ENCODE measurements around the gene INSL3. TPM values are rescaled to one million over a fixed set of nuclear protein-coding genes. Genes with fewer than 3 reads are reported as not detected.

The INSL3 gene
- total and polyA plus RNA-seq, 2 of the 8 experiments (the other 6 are each of a cell fraction or from before 2014, with no cell fraction given), result 0.41 to 1.5 TPM

- no peak overlapping the region for H2BK15ac ChIP-seq (ENCODE audit: low read length)
- H4K5ac ChIP-seq (ENCODE audit: insufficient read length, low read depth, low read length), result no peak overlapping the region
- no peak overlapping the region for H3K4me3 ChIP-seq (ENCODE audit: extremely low read depth in 1 of 4, insufficient read depth in 2 of 4, low read depth in 3 of 4, low read length in 4 of 4)
- H2BK120ac ChIP-seq (replicated peaks; ENCODE audit: low read depth, low read length), result no peak overlapping the region
- no peak for FAIRE-seq
- peaks cover 0 to 9% (median 7%) of the 10 kb centered on the region in 4 experiments; a peak in 6 of 7 replicates for H3K27me3 ChIP-seq (replicated peaks in 1 of 4; ENCODE audit: control insufficient read depth in 3 of 4, extremely low read depth in 1 of 4, insufficient read depth in 3 of 4, low read length in 3 of 4)
- DNase-seq (ENCODE audit: low read depth in 1 of 2, low spot score in 2 of 2), result no peak
- no peaks in the 10 kb centered on the region for H3K79me1 ChIP-seq (ENCODE audit: low read depth, low read length)
- no peaks in the 10 kb centered on the region for H3K79me2 ChIP-seq (ENCODE audit: control insufficient read depth in 1 of 2, insufficient read depth in 2 of 2, low read length in 2 of 2)
- H3K23ac ChIP-seq (ENCODE audit: insufficient read length), result no peak overlapping the region
- H3K4ac ChIP-seq (replicated peaks; ENCODE audit: insufficient read length, low read depth, low read length), result no peak overlapping the region
- 91% methylated on average over 1 of the region's 1 CpG; no CpG with 5 or more reads in 1 of the 2 experiments for WGBS, 2 experiments (ENCODE audit: extremely low coverage in 1 of 2, insufficient coverage in 1 of 2, insufficient read length in 1 of 2, insufficient replicate concordance in 2 of 2, low coverage in 1 of 2, low lambda C conversion rate in 2 of 2, missing lambda C conversion rate in 1 of 2)
- H2BK12ac ChIP-seq (ENCODE audit: low read depth, low read length), result no peak overlapping the region
- H2BK5ac ChIP-seq (ENCODE audit: low read depth, low read length), result no peak overlapping the region
- H3K9me3 ChIP-seq (ENCODE audit: insufficient read depth in 2 of 2, low read depth in 1 of 2, low read length in 1 of 2), result no peaks in the 10 kb centered on the region
- no peak overlapping the region for H4K8ac ChIP-seq (ENCODE audit: extremely low read depth, insufficient read depth, low read length)
- no peak overlapping the region for H3K56ac ChIP-seq (replicated peaks; ENCODE audit: insufficient read length, low read depth, low read length)
- TF ChIP-seq SAP30 (IDR thresholded peaks at IDR 0.05; ENCODE audit: insufficient read depth, insufficient replicate concordance, low read length), result no peak
- no peak for TF ChIP-seq TAF1 (IDR thresholded peaks at IDR 0.05; ENCODE audit: low read depth, low read length)
- no peak for TF ChIP-seq RBBP5 (IDR thresholded peaks at IDR 0.05; ENCODE audit: borderline replicate concordance, low read depth, low read length)
- TF ChIP-seq CEBPB (IDR thresholded peaks at IDR 0.05; ENCODE audit: low read depth, low read length), result no peak
- TF ChIP-seq SP4 (IDR thresholded peaks at IDR 0.05; ENCODE audit: low read length), result no peak
- TF ChIP-seq KDM1A (IDR thresholded peaks at IDR 0.05; ENCODE audit: borderline replicate concordance, low read length), result peak; percentile 91
- no peak for TF ChIP-seq CTCF (IDR thresholded peaks at IDR 0.05; ENCODE audit: control extremely low read depth in 1 of 3, insufficient read depth in 1 of 3, low read depth in 1 of 3, low read length in 3 of 3)
- TF ChIP-seq NANOG (IDR thresholded peaks at IDR 0.05; ENCODE audit: insufficient read depth, low read depth, low read length, poor library complexity, severe bottlenecking), result no peak
- no peak overlapping the region for H3K14ac ChIP-seq (ENCODE audit: insufficient read length)
- H4K91ac ChIP-seq (replicated peaks; ENCODE audit: insufficient read length, low read length), result no peak overlapping the region
- H2BK20ac ChIP-seq (ENCODE audit: low read length), result no peak overlapping the region
- H2AK5ac ChIP-seq (ENCODE audit: low read depth, low read length), result no peak overlapping the region
- H2AFZ ChIP-seq (ENCODE audit: low read length), result no peak overlapping the region
- H3K18ac ChIP-seq (ENCODE audit: extremely low read depth, low read length), result no peak overlapping the region
- H3K4me2 ChIP-seq (ENCODE audit: insufficient read depth in 1 of 2, low read depth in 2 of 2, low read length in 2 of 2), result no peak overlapping the region
- H4K20me1 ChIP-seq (replicated peaks in 1 of 2; ENCODE audit: control insufficient read depth in 1 of 2, insufficient read depth in 2 of 2, low read length in 2 of 2), result no peaks in the 10 kb centered on the region
- H3K4me1 ChIP-seq (replicated peaks in 1 of 4; ENCODE audit: control insufficient read depth in 3 of 4, insufficient read depth in 4 of 4, low read length in 3 of 4), result peaks cover 0 to 6% (median 4%) of the 10 kb centered on the region in 4 experiments; a peak in 5 of 7 replicates
- H3K36me3 ChIP-seq (ENCODE audit: control insufficient read depth in 2 of 4, insufficient read depth in 4 of 4, low read length in 3 of 4), result no peaks in the 10 kb centered on the region
- CTCF ChIA-PET (ENCODE audit: partially characterized antibody), result interaction anchor here (0.6 to 1.1 kb wide), 2 partner anchors 135 to 233 kb away, joined by 3 read pairs; no protein-coding TSS in a partner anchor
- H3K27ac ChIP-seq (ENCODE audit: low read depth, low read length), result no peak overlapping the region
- H3K9ac ChIP-seq (replicated peaks in 1 of 4; ENCODE audit: extremely low read depth in 1 of 4, low read depth in 3 of 4, low read length in 3 of 4), result no peak overlapping the region
- POLR2A ChIA-PET (ENCODE audit: partially characterized antibody), result interaction anchor here (3.7 kb wide), 1 partner anchor 63 kb away, joined by 12 read pairs; the partner anchor contains the start of gene RPL18A
- H3K23me2 ChIP-seq (ENCODE audit: low read depth, low read length), result peaks cover 12% of the 10 kb centered on the region; the same call in 1 of the 2 replicates
Measured at GRCh38 chr19:17796838-17797423, 24.4 kb downstream of the INSL3 start.

Data from H1 (cell line).